DOHH2 (cell line): ENCODE results near the gene DNAJC16.

Experiments used
- EZH2phosphoT487 ChIP-seq: fragments of 200-600 bp; sonication (generic); IDR thresholded peaks from 2 replicates; pipeline ENCODE4 v1.6.1; 2017; ENCODE audit warnings: borderline replicate concordance, mild to moderate bottlenecking, antibody characterized with exemption, low read length, moderate library complexity, mixed read lengths
- TF ChIP-seq, protein P1 (sequence below): fragments of 200-600 bp; sonication (generic); IDR thresholded peaks from one replicate; pipeline ENCODE4 v1.5.1; 2014; ENCODE audit warnings: antibody characterized with exemption, mild to moderate bottlenecking, low read depth, low read length; ENCODE audit not compliant: poor library complexity, severe bottlenecking

DNA sequence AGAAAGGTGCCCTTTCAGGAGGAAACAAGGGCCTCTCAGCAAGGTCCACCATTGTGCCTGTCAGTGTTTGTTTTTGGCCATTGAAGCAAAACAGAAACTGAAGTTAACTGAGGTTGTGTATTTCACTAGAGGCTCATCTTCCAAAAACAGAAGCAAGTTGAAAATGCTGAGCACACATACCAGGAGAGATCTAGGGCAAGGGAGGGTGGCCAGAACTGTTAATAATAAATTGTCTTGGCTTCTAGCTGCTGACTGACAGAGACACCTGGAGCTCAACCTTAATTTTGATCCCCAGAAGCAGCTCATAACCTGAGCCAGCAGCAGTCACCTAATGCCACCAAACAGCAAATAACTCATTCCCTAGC is 53.0 kb downstream of the DNAJC16 start:
- TF ChIP-seq, protein P1, sequence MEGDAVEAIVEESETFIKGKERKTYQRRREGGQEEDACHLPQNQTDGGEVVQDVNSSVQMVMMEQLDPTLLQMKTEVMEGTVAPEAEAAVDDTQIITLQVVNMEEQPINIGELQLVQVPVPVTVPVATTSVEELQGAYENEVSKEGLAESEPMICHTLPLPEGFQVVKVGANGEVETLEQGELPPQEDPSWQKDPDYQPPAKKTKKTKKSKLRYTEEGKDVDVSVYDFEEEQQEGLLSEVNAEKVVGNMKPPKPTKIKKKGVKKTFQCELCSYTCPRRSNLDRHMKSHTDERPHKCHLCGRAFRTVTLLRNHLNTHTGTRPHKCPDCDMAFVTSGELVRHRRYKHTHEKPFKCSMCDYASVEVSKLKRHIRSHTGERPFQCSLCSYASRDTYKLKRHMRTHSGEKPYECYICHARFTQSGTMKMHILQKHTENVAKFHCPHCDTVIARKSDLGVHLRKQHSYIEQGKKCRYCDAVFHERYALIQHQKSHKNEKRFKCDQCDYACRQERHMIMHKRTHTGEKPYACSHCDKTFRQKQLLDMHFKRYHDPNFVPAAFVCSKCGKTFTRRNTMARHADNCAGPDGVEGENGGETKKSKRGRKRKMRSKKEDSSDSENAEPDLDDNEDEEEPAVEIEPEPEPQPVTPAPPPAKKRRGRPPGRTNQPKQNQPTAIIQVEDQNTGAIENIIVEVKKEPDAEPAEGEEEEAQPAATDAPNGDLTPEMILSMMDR: no peak
- TF ChIP-seq EZH2phosphoT487: no peak
